GM23338 (cell line): ENCODE results near the gene TRDMT1. TPM values are rescaled to one million over a fixed set of nuclear protein-coding genes. Genes with fewer than 3 reads are reported as not detected.

Experiments
- ATAC-seq: fragments of 200-7000 bp; cut with Tn5 transposase; 3 replicates; pipeline ENCODE4 v1.9.1; 2020
- DNase-seq: peaks from one replicate; pipeline ENCODE4 v3.0.0-alpha.2; 2015; ENCODE audit warnings: low spot score
- H2AFZ ChIP-seq: fragments of 200-600 bp; sonication (generic); 2 replicates; pipeline ENCODE4 v1.8.0; 2016; ENCODE audit warnings: antibody characterized with exemption, mild to moderate bottlenecking, moderate library complexity
- H3F3A ChIP-seq: fragments of 200-600 bp; sonication (generic); replicated peaks from 2 replicates; pipeline ENCODE4 v1.8.0; 2017; ENCODE audit warnings: antibody characterized with exemption, mixed run types, low read depth
- H3K27ac ChIP-seq: fragments of 200-600 bp; sonication (generic); 2 replicates; pipeline ENCODE4 v1.6.1; 2016; ENCODE audit warnings: low read depth
- H3K27me3 ChIP-seq: fragments of 200-600 bp; sonication (generic); 2 replicates; pipeline ENCODE4 v1.8.0; 2016; ENCODE audit warnings: mild to moderate bottlenecking, mixed run types, moderate library complexity; ENCODE audit not compliant: insufficient read depth
- H3K36me3 ChIP-seq: fragments of 200-600 bp; sonication (generic); 2 replicates; pipeline ENCODE4 v1.8.0; 2016; ENCODE audit warnings: mild to moderate bottlenecking; ENCODE audit not compliant: insufficient read depth
- H3K4me1 ChIP-seq: fragments of 200-600 bp; sonication (generic); 2 replicates; pipeline ENCODE4 v1.8.0; 2016; ENCODE audit warnings: mild to moderate bottlenecking, moderate library complexity; ENCODE audit not compliant: insufficient read depth
- H3K4me2 ChIP-seq: fragments of 200-600 bp; sonication (generic); 2 replicates; pipeline ENCODE4 v1.7.1; 2017; ENCODE audit warnings: mixed run types
- H3K4me3 ChIP-seq: fragments of 200-600 bp; sonication (generic); 2 replicates; pipeline ENCODE4 v1.6.1; 2016; ENCODE audit warnings: mixed run types
- H3K79me2 ChIP-seq: fragments of 200-600 bp; sonication (generic); replicated peaks from 2 replicates; pipeline ENCODE4 v1.8.0; 2017; ENCODE audit warnings: mild to moderate bottlenecking; ENCODE audit not compliant: insufficient read depth
- H3K9me2 ChIP-seq: fragments of 200-600 bp; sonication (generic); 2 replicates; pipeline ENCODE4 v1.8.0; 2017; ENCODE audit not compliant: insufficient read depth
- H4K20me1 ChIP-seq: fragments of 200-600 bp; sonication (generic); replicated peaks from 2 replicates; pipeline ENCODE4 v1.8.0; 2017; ENCODE audit warnings: mild to moderate bottlenecking; ENCODE audit not compliant: insufficient read depth
- H3K27ac Mint-ChIP-seq: 2 replicates; pipeline ENCODE4 v1.8.0; 2020; ENCODE audit warnings: inconsistent platforms, mild to moderate bottlenecking, moderate library complexity, mixed read lengths
- H3K27me3 Mint-ChIP-seq: 3 replicates; pipeline ENCODE4 v1.8.0; 2022; ENCODE audit warnings: low read depth, mild to moderate bottlenecking, moderate library complexity, mixed read lengths, inconsistent platforms; ENCODE audit not compliant: insufficient read depth, poor library complexity
- H3K36me3 Mint-ChIP-seq: 3 replicates; pipeline ENCODE4 v1.8.0; 2021; ENCODE audit warnings: low read depth, mild to moderate bottlenecking, inconsistent platforms, moderate library complexity, mixed read lengths
- H3K4me1 Mint-ChIP-seq: 3 replicates; pipeline ENCODE4 v1.8.0; 2020; ENCODE audit warnings: mild to moderate bottlenecking, inconsistent platforms, mixed read lengths
- H3K4me3 Mint-ChIP-seq: 3 replicates; pipeline ENCODE4 v1.8.0; 2021; ENCODE audit warnings: moderate library complexity, mild to moderate bottlenecking, inconsistent platforms, mixed read lengths
- H3K9me3 Mint-ChIP-seq: 3 replicates; pipeline ENCODE4 v1.8.0; 2020; ENCODE audit warnings: moderate library complexity, mild to moderate bottlenecking, inconsistent platforms, mixed read lengths
- CREB1 ChIP-seq: fragments of 250-450 bp; sonication (Bioruptor Pico); IDR thresholded peaks from 2 replicates; pipeline ENCODE4 v1.5.0; 2020; ENCODE audit warnings: low read depth, mild to moderate bottlenecking, moderate library complexity
- EZH2 ChIP-seq: fragments of 200-600 bp; sonication (generic); IDR thresholded peaks from one replicate; pipeline ENCODE4 v1.8.0; 2017; ENCODE audit warnings: antibody characterized with exemption, mild to moderate bottlenecking, low read depth; ENCODE audit not compliant: unreplicated experiment
- EZH2phosphoT487 ChIP-seq: fragments of 200-600 bp; sonication (generic); IDR thresholded peaks from one replicate; pipeline ENCODE4 v1.8.1; 2018; ENCODE audit warnings: antibody characterized with exemption; ENCODE audit not compliant: unreplicated experiment
- JUNB ChIP-seq: IDR thresholded peaks from one replicate; pipeline ENCODE4 v1.6.1; 2016; ENCODE audit warnings: antibody characterized with exemption; ENCODE audit not compliant: unreplicated experiment
- NANOG ChIP-seq: IDR thresholded peaks from 2 replicates; pipeline ENCODE4 v1.6.1; 2016; ENCODE audit warnings: antibody characterized with exemption, borderline replicate concordance
- POLR2AphosphoS5 ChIP-seq: IDR thresholded peaks from 2 replicates; pipeline ENCODE4 v1.6.1; 2016; ENCODE audit warnings: antibody characterized with exemption, low read depth
- STAT1 ChIP-seq: IDR thresholded peaks from one replicate; pipeline ENCODE4 v1.6.1; 2016; ENCODE audit warnings: antibody characterized with exemption; ENCODE audit not compliant: unreplicated experiment
- ZNF114 ChIP-seq: fragments of 250-450 bp; sonication (Bioruptor Pico); IDR thresholded peaks from 2 replicates; pipeline ENCODE4 v1.5.0; 2020; ENCODE audit warnings: mild to moderate bottlenecking, moderate library complexity
- ZNF331 ChIP-seq: fragments of 250-450 bp; sonication (Bioruptor Pico); IDR thresholded peaks from 2 replicates; pipeline ENCODE4 v1.5.0; 2020; ENCODE audit warnings: low read depth, mild to moderate bottlenecking, moderate library complexity
- polyA plus RNA-seq: library from polyadenylated mRNA; unstranded; fragments of >200 nt; fragmentation: Nextera tagmentation; extraction: Ambion mirVana; gene quantifications from 2 replicates; pipeline ENCODE4 v1.2.1, GENCODE V29; 2016
- total RNA-seq: library from RNA; depleted of rRNA; stranded (reverse); fragments of >200 nt; shearing (Covaris generic); gene quantifications from 2 replicates; pipeline ENCODE4 v1.2.3, GENCODE V29; 2014
- TF ChIP-seq, protein P1 (sequence below): IDR thresholded peaks from 2 replicates; pipeline ENCODE4 v1.6.1; 2016; ENCODE audit warnings: antibody characterized with exemption
- TF ChIP-seq, protein P2 (sequence below): IDR thresholded peaks from one replicate; pipeline ENCODE4 v1.6.1; 2018; ENCODE audit warnings: antibody characterized with exemption; ENCODE audit not compliant: unreplicated experiment
- TF ChIP-seq, protein P3 (sequence below), 2 experiments: fragments of 200-600 bp in 1 of 2; sonication (generic) in 1 of 2; conservative IDR thresholded peaks; 2 replicates each; pipeline versions ENCODE4 v1.5.1 to v1.6.1; 2016 to 2017; ENCODE audit warnings: antibody characterized with exemption in 2 of 2, low read depth in 2 of 2, mild to moderate bottlenecking in 2 of 2, moderate library complexity in 1 of 2
- TF ChIP-seq, protein P4 (sequence below): fragments of 250-450 bp; sonication (Bioruptor Pico); IDR thresholded peaks from 2 replicates; pipeline ENCODE4 v1.5.0; 2020; ENCODE audit warnings: mild to moderate bottlenecking, moderate library complexity

The TRDMT1 gene
- total and polyA plus RNA-seq, 2 experiments from 2014 or later = 16.0 to 37.7 TPM

DNA sequence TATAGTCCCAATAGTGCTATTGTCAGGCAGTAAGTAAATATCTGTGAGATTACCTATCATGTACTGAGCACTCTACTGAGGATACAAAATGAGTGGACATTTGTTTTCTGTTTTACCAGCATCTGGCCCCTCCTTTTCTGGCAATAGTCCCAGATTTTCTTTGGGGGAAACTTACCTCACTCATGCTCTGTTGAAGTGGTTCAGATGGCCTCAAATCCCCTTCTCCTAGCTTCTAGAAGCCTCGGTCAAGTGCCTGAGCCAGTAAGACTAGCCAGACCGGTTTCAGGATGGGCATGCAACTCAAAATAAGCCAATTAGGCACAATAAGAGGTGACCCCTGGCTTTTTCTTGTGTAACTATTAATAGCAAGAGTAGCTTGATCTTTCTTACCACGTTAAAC, 19.7 kb downstream of the TRDMT1 start:
- H3K27ac Mint-ChIP-seq = no peak overlapping the region
- no peak overlapping the region for H3K4me3 ChIP-seq

More for the DNA sequence above, 19.7 kb downstream of the TRDMT1 start:
- Mint-ChIP-seq H3K4me1 (peaks cover 16% of the 10 kb centered on the region), H3K27me3 (no peaks in the 10 kb centered on the region), H3K4me3 (no peak overlapping the region), H3K36me3 (no peaks in the 10 kb centered on the region), H3K9me3 (no peaks in the 10 kb centered on the region)
- peaks cover 3% of the 10 kb centered on the region for H3K79me2 ChIP-seq
- ATAC-seq (peak; percentile 41; the same call in 1 of the 3 replicates), DNase-seq (peak; percentile 17)
- H3F3A ChIP-seq = no peaks in the 10 kb centered on the region
- H4K20me1 ChIP-seq = no peaks in the 10 kb centered on the region; the same call in 1 of the 2 replicates
- H3K36me3 ChIP-seq = no peaks in the 10 kb centered on the region
- no peak overlapping the region for H3K27ac ChIP-seq
- H3K9me2 ChIP-seq = no peaks in the 10 kb centered on the region
- TF ChIP-seq NANOG (no peak), ZNF114 (CRISPR knock-in tag) (no peak), STAT1 (no peak), CREB1 (CRISPR knock-in tag) (no peak), POLR2AphosphoS5 (no peak), JUNB (no peak), EZH2 (no peak), EZH2phosphoT487 (no peak), ZNF331 (CRISPR knock-in tag) (no peak)
- TF ChIP-seq, protein P1, sequence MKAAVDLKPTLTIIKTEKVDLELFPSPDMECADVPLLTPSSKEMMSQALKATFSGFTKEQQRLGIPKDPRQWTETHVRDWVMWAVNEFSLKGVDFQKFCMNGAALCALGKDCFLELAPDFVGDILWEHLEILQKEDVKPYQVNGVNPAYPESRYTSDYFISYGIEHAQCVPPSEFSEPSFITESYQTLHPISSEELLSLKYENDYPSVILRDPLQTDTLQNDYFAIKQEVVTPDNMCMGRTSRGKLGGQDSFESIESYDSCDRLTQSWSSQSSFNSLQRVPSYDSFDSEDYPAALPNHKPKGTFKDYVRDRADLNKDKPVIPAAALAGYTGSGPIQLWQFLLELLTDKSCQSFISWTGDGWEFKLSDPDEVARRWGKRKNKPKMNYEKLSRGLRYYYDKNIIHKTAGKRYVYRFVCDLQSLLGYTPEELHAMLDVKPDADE = no peak
- TF ChIP-seq, protein P2, sequence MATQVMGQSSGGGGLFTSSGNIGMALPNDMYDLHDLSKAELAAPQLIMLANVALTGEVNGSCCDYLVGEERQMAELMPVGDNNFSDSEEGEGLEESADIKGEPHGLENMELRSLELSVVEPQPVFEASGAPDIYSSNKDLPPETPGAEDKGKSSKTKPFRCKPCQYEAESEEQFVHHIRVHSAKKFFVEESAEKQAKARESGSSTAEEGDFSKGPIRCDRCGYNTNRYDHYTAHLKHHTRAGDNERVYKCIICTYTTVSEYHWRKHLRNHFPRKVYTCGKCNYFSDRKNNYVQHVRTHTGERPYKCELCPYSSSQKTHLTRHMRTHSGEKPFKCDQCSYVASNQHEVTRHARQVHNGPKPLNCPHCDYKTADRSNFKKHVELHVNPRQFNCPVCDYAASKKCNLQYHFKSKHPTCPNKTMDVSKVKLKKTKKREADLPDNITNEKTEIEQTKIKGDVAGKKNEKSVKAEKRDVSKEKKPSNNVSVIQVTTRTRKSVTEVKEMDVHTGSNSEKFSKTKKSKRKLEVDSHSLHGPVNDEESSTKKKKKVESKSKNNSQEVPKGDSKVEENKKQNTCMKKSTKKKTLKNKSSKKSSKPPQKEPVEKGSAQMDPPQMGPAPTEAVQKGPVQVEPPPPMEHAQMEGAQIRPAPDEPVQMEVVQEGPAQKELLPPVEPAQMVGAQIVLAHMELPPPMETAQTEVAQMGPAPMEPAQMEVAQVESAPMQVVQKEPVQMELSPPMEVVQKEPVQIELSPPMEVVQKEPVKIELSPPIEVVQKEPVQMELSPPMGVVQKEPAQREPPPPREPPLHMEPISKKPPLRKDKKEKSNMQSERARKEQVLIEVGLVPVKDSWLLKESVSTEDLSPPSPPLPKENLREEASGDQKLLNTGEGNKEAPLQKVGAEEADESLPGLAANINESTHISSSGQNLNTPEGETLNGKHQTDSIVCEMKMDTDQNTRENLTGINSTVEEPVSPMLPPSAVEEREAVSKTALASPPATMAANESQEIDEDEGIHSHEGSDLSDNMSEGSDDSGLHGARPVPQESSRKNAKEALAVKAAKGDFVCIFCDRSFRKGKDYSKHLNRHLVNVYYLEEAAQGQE = no peak
- TF ChIP-seq, protein P3, sequence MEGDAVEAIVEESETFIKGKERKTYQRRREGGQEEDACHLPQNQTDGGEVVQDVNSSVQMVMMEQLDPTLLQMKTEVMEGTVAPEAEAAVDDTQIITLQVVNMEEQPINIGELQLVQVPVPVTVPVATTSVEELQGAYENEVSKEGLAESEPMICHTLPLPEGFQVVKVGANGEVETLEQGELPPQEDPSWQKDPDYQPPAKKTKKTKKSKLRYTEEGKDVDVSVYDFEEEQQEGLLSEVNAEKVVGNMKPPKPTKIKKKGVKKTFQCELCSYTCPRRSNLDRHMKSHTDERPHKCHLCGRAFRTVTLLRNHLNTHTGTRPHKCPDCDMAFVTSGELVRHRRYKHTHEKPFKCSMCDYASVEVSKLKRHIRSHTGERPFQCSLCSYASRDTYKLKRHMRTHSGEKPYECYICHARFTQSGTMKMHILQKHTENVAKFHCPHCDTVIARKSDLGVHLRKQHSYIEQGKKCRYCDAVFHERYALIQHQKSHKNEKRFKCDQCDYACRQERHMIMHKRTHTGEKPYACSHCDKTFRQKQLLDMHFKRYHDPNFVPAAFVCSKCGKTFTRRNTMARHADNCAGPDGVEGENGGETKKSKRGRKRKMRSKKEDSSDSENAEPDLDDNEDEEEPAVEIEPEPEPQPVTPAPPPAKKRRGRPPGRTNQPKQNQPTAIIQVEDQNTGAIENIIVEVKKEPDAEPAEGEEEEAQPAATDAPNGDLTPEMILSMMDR (conservative IDR thresholded peaks at IDR 0.05; ENCODE audit: low read depth in 2 of 2) = no peak
- TF ChIP-seq, protein P4, sequence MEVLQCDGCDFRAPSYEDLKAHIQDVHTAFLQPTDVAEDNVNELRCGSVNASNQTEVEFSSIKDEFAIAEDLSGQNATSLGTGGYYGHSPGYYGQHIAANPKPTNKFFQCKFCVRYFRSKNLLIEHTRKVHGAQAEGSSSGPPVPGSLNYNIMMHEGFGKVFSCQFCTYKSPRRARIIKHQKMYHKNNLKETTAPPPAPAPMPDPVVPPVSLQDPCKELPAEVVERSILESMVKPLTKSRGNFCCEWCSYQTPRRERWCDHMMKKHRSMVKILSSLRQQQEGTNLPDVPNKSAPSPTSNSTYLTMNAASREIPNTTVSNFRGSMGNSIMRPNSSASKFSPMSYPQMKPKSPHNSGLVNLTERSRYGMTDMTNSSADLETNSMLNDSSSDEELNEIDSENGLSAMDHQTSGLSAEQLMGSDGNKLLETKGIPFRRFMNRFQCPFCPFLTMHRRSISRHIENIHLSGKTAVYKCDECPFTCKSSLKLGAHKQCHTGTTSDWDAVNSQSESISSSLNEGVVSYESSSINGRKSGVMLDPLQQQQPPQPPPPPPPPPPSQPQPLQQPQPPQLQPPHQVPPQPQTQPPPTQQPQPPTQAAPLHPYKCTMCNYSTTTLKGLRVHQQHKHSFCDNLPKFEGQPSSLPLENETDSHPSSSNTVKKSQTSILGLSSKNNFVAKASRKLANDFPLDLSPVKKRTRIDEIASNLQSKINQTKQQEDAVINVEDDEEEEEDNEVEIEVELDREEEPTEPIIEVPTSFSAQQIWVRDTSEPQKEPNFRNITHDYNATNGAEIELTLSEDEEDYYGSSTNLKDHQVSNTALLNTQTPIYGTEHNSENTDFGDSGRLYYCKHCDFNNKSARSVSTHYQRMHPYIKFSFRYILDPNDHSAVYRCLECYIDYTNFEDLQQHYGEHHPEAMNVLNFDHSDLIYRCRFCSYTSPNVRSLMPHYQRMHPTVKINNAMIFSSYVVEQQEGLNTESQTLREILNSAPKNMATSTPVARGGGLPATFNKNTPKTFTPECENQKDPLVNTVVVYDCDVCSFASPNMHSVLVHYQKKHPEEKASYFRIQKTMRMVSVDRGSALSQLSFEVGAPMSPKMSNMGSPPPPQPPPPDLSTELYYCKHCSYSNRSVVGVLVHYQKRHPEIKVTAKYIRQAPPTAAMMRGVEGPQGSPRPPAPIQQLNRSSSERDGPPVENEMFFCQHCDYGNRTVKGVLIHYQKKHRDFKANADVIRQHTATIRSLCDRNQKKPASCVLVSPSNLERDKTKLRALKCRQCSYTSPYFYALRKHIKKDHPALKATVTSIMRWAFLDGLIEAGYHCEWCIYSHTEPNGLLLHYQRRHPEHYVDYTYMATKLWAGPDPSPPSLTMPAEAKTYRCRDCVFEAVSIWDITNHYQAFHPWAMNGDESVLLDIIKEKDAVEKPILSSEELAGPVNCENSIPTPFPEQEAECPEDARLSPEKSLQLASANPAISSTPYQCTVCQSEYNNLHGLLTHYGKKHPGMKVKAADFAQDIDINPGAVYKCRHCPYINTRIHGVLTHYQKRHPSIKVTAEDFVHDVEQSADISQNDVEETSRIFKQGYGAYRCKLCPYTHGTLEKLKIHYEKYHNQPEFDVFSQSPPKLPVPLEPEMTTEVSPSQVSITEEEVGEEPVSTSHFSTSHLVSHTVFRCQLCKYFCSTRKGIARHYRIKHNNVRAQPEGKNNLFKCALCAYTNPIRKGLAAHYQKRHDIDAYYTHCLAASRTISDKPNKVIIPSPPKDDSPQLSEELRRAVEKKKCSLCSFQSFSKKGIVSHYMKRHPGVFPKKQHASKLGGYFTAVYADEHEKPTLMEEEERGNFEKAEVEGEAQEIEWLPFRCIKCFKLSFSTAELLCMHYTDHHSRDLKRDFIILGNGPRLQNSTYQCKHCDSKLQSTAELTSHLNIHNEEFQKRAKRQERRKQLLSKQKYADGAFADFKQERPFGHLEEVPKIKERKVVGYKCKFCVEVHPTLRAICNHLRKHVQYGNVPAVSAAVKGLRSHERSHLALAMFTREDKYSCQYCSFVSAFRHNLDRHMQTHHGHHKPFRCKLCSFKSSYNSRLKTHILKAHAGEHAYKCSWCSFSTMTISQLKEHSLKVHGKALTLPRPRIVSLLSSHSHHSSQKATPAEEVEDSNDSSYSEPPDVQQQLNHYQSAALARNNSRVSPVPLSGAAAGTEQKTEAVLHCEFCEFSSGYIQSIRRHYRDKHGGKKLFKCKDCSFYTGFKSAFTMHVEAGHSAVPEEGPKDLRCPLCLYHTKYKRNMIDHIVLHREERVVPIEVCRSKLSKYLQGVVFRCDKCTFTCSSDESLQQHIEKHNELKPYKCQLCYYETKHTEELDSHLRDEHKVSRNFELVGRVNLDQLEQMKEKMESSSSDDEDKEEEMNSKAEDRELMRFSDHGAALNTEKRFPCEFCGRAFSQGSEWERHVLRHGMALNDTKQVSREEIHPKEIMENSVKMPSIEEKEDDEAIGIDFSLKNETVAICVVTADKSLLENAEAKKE (CRISPR knock-in tag) = no peak
- peaks cover 14% of the 10 kb centered on the region for H3K4me1 ChIP-seq
- H2AFZ ChIP-seq = no peak overlapping the region
- H3K27me3 ChIP-seq = no peaks in the 10 kb centered on the region
- peak overlapping the region; percentile 50; the same call in 1 of the 2 replicates for H3K4me2 ChIP-seq
